GM19351 (cell line): ENCODE data around the gene GNAI1.
A peak's percentile ranks its signal among the peaks of the same experiment; 100 is the strongest.

Source experiments
- ATAC-seq: cut with Tn5 transposase; IDR thresholded peaks from one replicate; pipeline ENCODE4 v1.9.1; 2021; ENCODE audit warnings: mild to moderate bottlenecking, moderate library complexity; ENCODE audit not compliant: unreplicated experiment

Gene GNAI1

DNA sequence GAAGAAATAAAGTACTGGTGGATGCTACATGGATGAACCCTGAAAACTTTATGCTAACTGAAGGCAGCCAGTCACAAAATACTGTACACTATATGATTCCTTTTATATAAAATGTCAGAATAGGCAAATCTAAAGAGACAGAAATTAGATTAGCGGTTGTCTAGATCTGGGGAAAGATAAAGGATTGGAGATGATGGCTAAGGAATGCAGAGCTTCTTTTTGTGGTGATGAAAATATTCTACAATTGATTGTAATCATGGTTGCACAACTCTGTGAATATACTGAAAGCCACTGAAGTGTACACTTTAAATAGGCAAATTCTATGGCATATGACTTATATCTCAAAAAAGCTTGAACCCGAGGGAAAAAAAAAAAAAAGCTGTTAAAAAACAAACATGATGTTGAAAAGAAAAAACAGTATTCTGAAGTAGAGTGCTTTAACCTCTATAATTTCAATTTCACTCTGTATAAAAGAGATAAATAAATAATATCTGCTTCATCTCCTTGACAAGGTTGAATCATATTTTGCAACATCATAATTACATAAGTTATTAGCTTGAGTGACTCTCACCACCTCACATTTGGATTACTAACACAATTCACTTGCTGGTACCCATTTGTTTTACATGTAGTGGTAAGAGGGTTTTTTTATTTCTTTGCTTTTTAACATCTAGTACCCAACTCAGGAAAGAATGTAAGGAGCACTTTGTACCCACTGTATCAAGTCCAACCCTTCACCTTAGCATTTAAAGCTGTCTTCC, 2.8 kb upstream of the GNAI1 start:
- no peak for ATAC-seq

DNA sequence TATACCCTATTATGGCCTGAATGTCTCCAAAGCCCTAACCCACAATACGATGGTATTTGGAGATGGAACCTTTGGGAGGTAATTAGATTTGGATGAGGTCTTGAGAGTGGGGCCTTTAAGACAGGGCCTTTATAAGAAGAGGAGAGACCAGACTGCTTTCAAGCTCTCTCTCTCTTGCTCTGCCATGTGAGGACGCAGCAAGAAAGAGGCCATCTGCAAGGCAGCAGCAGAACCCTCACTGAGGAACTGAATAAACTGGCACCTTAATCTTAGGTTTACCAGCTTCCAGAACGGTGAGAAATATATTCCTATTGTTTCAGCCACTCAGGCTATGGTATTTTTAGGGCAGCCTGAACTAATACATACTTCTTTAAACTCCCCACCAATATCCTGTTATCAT, 2.0 kb upstream of the GNAI1 start:
- ATAC-seq: no peak

DNA sequence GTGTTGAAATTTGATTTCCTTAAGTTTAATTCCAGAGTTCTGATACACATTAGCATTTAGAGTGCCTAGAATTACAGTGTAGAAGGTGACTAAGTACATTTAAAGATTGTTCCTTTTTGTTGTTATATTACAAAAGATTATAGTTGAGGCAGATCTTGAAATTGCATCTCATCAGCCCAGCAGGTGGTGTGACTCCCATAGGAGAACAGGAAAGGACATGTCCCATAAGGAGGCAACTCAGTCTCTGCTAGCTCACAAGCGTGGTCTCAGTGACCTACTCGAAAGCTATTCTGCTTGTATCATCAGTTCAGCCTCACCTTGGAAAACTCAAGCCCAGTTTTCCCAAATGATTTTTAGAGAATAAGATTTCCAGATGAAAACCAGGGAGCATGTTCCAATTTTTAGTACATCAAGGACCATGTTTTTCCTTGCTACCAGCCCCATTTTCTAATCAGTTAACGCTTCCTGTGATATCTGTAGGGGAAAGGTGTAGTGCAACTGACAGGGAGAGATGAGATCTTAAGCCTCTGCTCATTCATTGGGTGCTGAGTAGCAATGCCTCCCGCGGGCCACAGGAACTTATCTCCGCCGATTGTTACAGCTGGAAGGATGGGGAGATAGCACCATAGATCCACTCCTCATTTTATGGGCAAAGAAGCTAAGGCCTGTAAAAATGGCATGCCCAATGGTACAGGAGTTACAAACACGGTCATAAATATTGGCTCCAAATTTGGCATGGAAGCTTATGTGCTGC, 1.1 kb upstream of the GNAI1 start:
- ATAC-seq: no peak

DNA sequence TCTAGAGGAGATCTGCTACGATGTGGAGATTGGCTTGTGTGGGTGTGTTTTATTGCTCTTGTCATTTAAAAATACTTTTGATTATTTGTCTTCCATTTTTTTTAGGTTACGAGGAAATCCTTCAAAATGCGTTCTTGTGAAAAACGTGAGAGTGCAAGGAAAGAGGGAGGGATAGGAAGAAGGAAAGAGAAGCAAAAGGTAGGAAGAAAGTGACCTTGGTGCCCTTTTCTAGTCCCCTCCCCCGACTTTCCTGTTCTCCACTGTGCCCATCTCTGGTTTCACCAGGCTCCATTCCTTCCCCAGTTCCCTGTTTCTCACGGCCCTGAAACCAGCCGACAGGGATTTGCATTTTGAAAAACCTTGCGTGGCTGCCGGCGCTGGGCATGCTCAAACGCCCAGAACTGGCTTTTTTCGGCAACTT, 506 bp upstream of the GNAI1 start:
- no peak for ATAC-seq

DNA sequence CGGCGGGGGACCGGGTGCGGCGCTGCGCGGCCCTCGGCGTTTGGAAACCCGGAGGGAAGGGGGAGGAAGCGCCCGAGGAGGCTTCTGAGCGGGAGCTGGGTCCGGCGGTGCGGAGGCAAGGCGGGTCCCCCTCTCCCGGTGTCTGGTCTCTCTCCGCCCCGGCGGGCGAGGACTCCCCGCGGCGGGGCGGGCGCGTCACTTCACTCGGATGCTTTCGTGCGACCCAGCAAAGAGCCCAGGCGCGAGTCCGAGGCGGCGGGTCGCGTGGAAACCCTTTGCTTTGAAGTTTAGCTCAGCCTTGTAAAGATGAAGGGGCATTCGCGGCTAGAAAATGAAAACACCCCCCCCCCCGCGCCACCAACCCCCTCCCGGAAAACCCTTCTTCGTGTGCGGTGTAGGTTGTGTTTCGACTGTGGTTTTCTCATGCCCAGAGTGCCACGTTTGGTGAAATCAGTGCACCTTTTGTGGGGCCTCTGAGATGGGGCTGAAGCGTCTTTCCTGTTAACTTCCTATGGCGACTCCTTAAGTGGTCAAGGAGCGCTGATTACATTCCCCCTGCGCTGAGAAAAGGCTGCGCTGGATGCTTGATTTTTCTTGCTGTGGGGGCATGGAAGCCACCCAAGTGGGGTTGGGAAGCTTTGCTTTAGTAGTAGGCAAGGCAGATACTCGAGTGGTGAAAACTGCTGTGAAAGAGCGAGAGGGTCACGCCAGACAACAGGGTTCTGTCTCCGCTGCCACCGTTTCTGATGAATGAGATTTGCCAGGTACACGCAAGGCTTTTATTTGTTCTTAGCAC, 876 bp downstream of the GNAI1 start:
- peak; percentile 7 for ATAC-seq

DNA sequence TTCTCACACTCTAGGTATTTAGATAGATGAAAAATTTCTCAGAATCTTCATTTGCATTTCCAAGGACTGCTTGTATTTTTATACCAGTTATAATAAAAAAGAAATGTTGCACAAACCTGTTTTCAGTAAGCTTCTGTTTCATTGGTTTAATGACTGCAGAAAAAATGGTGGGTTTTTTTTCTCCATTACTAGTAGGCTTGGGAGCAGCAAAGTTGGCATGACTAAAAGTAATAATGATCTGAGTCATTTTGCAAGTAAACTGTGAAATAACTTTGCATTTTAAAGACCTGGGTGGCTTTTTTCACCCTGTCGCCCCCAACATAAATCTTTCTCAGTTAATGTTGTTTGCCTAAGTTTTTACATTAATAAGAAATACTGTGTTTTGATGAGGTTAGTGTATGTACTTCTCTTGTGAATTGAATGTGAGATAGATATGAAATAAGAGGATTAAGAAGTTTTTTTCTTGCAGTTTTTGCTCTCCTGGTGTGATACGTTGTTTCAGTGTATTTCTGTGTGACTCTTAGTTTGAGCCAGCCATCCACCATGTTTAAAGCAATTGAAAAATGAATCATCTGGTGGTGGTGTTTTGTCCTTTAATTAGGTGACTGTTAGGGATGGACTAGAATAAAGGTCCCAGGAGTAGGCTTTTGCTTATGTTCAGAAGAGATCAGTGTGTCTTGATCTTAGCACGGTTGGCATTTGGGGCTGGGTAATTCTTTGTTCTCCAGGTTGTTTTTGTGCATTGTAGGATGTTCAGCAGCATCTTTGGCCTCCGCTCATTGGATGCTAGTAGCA, 1.8 kb downstream of the GNAI1 start:
- peak; percentile 41 for ATAC-seq

DNA sequence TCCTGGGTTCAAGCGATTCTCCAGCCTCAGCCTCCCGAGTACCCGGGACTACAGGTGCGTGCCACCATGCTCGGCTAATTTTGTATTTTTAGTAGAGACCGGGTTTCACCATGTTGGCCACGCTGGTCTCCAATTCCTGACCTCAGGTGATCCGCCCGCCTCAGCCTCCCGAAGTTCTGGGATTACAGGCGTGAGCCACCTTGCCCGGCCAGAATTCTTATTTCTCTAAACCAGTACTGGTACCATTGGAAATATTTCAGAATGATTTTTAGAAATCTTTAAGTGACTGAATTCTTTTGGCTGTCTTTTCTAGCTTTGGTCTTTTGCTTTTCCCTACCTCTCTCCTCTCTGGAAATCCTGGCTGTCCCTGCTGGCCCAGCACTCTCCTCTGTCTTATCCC, 2.8 kb downstream of the GNAI1 start:
- ATAC-seq: no peak

DNA sequence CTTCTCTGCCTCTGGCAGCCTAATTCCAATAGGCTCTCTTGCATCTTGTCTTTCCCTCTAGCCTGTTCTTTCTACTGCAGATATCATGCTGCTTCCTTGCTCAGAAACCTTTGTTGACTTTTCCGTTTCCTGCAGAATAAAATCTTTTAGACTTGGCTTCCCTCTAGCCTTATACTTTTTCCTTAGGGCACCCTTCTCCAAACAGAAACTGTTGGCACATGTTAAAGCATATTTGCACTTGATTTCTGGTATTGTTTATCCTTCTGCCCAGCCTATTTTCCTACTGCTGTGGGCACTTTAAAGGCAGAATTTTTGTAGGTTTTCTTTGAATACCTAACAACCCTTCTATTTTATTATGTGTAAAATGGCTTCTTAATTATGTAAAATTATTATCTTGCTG, 4.6 kb downstream of the GNAI1 start:
- no peak for ATAC-seq

DNA sequence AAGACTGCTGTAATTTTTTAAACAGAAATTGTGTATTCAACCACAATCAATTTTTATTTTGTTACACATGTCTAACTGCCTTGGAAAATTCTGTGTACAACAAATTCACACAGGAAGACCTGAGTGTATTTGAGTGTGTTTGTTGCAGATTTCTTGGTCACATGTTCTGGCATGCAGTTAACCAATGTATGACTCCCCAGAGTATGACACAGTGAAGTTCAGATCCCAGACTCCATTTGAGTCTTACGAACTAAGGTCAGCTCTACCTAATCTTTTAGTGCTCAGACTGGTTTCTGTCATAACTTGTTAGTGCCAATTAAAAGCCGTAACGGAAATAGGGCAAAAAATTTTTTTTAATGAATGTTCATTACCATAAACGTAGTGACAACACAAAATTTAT, 5.8 kb downstream of the GNAI1 start:
- ATAC-seq: no peak

DNA sequence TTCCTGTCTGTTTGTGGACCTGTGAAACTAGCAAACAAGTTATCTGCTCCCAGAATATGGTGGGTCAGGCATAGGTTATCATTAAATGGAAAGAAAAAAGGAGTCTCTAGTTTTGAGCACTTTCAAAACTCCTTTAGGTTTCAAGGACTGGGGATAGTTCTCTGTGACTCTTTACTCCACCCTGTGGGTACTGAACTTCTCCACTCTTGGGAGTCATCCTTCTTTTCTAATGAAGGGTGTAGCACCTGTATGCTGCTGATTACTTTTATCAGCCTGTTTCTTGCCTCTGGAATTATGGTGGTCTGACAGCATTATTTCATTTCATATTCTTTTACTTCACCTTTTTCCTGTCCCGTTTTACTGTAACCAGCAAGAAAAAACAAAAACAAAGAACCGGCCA, 6.7 kb downstream of the GNAI1 start:
- no peak for ATAC-seq

DNA sequence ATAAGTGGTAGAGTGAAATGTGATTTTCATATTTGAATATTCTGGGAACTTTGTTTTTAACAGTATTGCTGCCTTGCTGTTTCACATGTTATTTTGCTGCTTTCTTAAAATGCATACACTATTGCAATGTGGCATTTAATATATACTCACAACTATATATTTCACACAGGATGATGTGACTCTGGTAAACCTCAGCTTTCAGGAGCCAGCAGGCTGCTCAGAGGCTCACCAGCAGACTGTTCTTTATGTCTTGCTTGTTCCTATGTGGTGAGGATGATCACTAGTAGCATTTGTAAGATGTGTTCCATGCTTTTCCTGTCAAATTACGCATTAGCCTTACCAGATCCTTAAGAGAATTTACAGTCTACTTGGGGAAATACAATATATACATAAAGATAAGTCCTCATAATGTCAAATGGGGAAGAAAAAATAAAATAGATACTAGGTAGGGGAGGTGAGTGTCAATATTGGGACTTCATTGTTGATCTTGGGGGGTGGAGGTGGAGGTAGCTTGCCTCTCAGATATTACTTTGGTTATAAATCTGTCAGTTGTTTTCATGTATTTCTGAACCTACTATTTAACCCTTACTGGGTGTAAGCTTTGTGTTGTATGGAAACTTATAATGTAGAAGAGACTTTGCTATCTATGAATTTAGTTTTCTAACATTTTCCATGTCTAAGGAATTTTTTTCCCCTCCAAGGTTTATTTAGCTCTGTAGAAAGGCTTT, 8.4 kb downstream of the GNAI1 start:
- ATAC-seq: no peak

DNA sequence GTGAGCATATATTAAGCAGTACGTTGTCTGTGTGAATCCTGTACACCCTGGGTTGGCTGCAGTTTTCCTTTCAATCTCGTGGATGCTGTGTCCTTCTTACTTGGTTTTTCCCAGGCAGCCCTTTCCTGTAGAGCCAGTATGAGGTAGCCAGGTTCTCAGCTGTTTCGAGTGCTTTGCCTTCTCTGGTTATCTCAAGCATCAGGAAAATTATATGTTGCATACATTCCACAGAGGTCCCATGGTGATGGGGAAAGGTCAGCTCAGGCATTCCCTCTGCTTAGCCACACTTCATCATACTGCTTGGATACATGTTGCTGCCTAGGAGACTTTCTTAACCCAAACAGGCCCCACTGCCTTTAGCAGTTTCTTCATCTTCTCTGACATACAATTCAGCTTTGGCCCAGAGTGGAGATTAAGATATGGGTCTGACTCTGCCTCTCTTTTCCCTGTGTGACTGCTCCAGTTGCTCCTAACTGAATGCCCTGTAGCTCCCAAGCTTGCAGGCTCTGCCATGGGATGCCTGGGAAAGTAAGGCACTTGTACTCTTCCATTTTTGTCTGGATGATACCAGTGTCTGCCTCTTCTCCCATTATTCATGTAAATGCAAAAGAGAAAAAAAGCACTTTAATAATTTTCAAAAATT, 11.3 kb downstream of the GNAI1 start:
- ATAC-seq: no peak

DNA sequence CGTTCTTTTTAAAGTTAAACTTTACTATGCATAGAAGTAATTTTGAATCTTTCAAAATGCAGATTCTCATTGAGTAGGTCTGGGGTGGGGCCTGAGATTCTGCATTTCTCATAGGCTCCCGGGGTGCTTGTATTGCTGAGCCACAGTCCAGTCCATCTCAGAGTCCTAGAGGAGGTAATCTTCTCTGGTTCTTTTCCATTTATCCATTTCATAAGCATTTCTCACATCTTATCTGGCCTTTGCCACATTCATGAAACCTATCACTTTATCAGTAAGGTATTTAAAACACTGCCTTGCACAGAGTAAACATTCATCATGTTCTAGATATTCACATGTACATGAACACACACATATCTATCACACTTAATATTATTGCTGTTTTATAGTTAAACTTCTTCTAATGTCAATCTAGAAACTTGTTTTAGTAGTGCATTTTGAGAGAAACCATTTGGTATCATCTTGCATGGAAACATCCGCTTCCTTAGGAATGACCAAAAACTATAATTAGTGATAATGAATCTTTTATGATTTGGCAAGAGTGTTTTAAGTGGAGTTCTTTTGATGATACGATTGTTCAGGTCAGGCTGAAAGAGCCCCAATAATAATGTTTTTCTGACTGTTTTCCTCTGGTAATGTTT, 12.0 kb downstream of the GNAI1 start:
- no peak for ATAC-seq

DNA sequence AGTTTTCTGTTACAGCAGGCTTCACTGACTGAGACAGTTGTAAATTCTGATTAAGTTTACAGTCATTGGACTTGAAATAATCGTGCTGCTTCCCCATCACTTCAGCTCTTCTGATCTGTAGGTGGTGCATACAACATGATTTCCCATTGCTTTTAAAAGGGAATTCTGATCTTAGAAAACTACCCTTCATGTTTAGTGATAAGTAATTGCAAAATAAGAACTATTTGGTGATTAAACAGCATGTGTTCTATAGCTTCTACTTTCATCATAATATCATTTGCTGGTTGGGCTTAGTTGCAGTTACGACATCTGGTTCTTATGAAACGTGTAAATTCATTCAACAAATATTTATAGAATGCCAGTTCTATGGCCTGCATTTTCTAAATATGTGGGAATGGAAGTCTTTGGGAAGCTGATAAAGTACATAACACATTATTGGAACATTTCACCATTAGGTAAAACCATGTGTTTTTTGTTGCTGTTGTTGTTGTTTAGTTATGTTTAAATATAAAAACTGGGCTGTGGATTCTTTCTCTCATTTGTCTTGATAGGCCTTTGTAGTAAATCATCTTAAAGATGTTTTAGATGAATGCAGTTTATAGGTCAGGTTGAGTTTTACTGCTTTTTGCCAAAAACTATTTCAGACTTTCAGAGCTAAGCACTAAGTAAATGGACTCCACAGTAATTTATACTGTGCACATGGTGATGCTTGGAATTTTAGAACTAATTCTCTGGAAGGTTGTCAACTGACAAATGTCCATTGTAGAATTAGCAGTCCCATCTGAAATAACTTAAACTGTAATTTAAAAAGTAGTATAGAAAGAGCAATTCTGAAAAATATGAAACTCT, 13.1 kb downstream of the GNAI1 start:
- no peak for ATAC-seq

DNA sequence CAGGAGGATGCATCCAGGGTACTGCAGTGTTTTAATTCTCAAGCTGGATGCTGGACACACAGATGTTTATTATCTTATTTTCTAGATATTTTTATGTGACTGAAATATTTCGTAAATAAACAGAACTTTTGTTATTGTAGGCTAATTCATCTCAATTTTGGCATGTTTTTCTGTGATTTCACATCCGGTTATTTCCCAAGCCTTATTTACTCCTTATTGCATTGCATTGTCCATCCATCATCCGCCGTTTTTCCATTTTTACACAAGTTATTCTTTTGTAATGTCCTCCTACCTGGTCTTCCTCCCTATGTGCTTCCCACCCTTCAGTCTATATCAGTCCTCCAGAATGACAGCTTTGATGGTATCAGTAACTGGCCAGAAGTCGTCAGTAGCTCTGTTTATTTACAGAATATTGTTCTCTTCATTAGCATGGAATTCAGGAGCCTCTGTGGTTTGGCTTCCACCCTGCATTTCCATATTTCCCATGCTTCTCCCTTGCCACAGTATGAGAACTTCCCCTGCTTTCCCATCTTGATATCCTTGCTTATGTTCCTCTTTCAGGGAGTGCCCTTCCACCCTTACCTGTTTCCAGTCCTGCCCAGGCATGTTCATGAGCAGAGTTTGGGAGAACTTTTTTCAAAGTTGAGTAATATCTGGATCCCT, 16.1 kb downstream of the GNAI1 start:
- no peak for ATAC-seq

DNA sequence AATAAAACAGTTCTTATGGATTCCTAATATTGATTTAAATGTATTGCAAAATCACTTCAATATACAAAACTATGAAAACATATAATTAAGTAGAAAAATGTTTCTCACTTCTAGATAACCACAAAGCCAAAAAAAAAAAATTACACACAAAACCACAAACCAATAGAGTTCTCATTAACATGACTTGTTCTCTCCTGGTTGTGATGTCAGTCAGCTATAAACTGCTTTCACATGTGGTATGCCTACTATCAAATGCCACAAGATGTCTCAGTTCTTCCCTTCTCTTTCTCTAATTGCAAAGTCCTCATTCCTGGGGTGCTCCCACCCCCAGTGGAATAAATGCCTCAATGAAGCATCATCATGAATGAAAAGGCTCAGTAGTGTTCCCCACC, 16.6 kb downstream of the GNAI1 start:
- peak; percentile 54 for ATAC-seq

DNA sequence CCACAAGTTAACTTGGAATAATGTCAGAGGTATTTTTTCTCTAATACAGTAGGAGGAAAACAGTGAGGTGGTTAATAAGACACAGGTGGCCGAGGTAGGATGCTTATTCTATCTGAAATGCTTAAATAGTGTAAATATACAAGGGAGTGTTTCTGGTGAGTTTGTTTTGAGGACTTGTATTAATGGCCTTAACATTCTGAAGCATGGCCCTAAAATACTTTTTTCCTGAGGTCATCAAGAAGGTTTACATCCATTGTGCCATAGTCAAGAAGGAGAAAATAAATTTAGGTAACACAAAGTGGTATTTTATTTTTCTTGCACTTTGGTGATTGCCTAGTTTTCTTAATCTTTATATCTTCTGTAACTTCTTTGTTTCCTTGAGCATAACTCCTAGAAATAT, 18.8 kb downstream of the GNAI1 start:
- no peak for ATAC-seq
